Activated naive CD4-positive, alpha-beta T cell (primary cell): ENCODE results near the gene CREG2.
"Not testable (repeated sequence)": the region's sequence is repeated elsewhere in the genome, so short reads cannot be mapped to it uniquely, and the experiment has no call there.

ENCODE experiments used
- DNase-seq, 4 experiments: peaks; one replicate each; lab custom pipeline; 2025; lab: John Stamatoyannopoulos, UW

Gene CREG2

DNA sequence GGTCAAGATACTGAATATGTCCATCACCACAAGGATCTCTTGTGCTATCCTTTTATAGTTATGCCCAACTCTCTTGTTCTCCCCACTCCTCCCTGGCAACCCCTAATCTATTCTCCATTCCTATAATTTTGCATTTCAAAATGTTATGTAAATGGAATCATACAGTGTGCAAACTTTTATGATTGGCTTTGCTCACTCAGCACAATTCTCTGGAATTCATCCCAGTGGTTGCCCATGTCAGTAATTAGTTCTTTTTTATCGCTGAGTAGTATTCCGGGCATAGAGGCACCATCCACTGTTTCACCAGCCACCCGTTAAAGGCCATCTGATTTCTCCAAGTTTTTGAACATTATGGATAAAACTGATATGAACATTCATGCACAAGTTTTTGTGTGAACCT, 40.4 kb downstream of the CREG2 start:
- no peak for DNase-seq

DNA sequence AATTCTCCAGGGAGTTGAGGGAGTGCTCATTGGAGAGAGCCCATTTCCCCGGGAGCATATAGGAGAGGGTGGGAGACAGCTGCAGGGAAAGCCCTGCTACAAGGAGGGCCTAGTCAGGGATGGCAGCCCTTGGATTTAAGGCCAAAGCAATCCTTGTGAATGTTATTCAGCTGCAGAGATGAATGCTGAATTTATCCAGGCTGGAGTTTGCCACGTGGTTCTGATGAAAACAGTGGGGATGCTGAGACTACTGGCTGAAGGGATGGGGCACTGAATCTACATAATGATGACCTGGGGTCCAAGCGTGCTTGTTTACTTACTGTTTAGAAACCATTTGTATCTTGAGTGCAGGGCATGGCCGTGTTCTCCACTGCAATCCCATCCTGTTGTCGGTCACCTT, 43.2 kb downstream of the CREG2 start:
- no peak for DNase-seq

DNA sequence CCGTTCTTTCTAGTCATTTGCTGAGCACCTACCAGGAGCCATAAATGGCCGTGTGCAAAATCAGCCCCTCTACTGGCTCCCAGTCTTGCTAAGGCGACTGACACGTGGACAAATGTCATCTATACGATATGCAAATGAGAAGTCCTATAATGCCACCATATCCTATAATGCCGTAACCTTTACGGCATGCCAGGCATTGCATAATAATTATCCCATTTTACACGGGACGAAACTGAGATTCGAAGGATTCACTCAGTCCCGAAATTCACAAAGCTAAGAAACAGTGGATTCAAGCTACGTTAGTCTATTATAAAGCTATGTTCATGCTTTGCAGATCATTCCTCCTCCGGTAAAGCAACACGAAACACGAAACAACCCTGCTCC, 44.7 kb downstream of the CREG2 start:
- no peak for DNase-seq

- DNase-seq, result peak; percentile 23 to 63 (median 57)
Measured at GRCh38 chr2:101341901-101342624, 45.2 kb downstream of the CREG2 start.

DNA sequence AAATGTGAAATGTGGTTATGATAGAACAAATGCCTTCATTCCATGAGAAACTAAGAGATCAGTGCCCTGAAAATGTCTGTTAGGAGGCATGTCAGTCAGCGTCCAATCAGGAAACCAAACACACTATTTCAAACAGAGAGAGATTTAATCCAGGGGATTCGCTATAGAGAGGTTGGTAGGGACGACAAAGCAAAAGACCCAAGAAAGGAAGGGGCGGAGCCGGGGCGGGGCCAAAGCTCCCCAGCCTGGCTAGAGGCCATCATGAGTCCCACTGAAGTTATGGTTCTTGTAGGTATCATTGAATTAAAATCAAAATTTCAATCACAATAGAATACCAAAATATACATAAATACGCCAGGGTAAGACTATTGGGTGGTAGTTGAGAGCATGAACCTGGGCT, 45.9 kb downstream of the CREG2 start:
- peak in 1 of 4 experiments; percentile 19 for DNase-seq

DNA sequence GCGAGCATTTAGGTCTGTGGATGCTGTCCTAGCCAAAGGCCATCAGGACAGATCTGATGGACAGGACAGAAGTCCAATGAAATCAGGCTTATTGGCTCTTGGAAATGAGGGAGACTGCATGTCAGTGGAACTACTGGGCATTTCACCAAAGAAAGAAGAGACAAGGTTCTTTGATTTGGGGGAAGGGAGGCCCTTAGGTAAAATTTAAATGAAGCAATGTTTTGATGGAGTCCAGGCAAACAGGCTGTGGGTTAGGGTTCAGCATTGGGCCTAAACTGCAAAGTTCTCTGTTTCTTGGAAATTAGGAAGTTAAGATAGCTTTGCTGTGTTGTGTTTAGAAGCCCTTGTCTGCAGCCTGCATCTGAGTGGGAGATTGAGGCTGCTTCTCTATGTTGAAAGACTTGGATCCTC, 47.2 kb downstream of the CREG2 start:
- no peak for DNase-seq

- DNase-seq, result no peak
Measured at GRCh38 chr2:101339266-101339880, 47.9 kb downstream of the CREG2 start.

DNA sequence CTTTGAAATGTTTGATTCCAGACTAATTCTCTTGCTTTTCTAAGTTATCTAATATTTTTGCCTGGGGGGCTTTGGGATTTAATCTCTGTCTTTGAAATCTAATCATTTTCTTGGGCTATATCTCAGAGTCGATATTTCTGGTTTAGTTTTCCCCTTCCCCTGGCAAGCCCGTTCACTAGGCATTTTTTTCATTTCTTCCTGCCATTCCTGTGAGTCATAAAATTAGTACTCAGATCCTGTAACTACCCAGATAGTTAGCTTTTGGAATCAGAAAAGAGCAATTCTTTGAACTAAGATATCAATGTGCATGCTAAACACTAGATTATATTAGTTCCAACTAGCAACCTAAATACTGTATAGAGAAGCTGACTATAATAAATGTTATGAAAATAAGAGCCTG, 49.4 kb downstream of the CREG2 start:
- DNase-seq, result no peak

- DNase-seq, result no peak
Measured at GRCh38 chr2:101332885-101333766, 54.2 kb downstream of the CREG2 start.

DNA sequence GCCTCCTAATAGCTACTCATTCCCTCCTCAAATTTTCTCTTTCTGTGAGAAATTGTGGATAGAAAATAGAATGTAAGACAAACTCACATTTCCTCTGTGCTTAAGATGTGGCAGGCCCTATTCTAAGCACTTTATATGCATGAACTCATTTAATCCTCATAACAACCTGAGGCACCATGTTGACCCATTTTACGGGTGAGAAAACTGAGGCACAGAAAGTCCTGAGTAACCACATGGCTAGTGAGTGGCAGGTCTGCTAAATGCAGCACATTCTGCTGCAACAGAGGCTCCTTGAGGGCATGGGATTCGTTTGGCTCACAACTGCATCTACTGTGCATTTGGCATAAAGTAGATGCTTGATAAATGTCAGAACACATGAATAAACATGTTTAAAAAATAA, 56.1 kb downstream of the CREG2 start:
- DNase-seq, result no peak

GRCh38 chr2:101330253-101330933, 56.9 kb downstream of the CREG2 start:
- DNase-seq, result peak in 1 of 4 experiments; percentile 35

DNA sequence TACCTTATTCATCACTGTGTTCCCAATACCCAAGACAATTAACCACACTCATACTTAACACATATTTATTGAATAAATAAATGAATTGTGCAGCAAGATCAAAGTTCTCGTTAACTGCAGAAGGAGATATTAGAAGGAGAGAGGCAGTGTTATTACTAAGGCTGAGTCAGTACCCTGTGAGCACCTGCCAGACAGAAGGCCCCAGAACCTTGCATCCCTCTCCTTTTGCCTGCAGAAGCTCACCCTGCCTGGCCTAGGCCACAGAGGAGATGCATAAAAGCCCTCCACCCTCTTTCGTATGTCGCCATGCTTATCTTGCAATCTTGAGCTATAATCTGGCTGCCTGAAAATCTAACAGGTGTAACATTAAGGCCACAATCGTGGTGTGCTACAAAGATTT, 58.3 kb downstream of the CREG2 start:
- DNase-seq, result no peak

GRCh38 chr2:101328474-101329007, 58.8 kb downstream of the CREG2 start:
- DNase-seq, result no peak

DNA sequence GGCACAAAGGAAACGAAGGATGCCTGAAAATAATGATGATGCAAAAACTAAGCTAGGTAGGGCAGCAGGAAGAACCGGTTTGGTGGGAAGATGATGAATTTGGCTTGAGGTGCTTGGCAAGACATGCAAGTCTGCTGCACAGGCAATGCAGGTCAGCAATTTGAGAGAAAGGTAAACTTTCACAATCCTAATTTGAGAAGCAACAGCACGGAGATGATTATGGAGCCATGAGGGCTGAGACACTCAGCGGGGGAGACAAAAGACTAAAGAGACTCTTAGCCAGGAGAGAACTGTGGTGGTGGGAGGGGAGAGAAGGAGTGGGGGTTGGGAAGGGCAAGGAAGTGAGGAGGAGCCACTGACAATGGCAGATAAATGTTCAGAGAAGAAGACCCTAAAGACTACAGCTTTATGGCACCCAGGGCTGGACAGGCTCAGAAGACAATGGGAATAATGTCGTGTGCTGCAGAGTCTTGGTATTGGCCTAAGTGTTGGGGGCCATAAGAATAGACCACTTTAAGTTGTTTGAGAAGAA, 59.4 kb downstream of the CREG2 start:
- DNase-seq, result no peak

- DNase-seq, result no peak
Measured at GRCh38 chr2:101325425-101325824, 61.9 kb downstream of the CREG2 start.

- not testable (repeated sequence) for DNase-seq
Measured at GRCh38 chr2:101316568-101316967, 70.7 kb downstream of the CREG2 start.

- DNase-seq, result no peak
Measured at GRCh38 chr2:101311696-101312017, 75.6 kb downstream of the CREG2 start.

DNA sequence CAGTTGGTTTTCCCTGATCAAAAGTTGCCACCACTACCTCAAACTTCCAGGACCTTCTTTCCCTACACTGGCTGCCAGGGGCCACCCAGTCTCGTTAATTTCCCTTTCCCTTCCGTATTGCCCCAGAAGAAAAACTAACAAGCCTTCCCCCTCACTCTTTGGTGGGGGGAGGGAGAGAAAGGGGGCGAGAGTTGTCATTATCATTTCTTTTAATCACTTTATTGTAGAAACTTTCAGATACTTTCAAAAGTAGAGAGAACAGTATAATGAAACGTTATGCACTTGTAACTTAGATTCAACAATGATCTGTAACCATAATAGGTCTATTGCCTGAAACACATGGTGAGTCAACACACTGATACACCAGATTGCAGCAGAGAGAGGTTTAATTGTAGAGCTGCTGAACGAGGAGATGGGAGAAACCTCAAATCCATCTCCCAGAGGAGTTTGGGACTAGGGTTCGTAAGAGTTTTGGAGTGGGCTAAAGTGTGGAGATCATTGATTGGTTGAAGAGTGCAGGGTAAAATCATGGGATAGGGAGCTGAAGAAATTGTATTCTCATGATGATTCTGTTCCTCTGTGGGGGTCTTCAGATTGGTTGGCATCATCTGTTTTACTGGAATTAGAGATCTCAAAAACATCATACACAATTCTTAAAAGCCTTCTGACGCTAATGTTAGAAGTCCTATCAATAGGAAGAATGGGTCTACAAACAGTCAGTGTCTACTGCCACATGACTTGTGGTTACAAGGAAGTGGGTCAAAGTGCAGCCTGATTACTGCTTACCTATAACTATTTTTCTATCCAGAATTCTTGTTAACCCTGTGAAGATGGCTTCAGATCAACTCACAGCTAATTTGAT, 76.2 kb downstream of the CREG2 start:
- DNase-seq, result no peak

- DNase-seq, result no peak
Measured at GRCh38 chr2:101310090-101310833, 77.0 kb downstream of the CREG2 start.
